NCI-H748 (cell line): ENCODE measurements around the gene SUSD6.
"Not testable (repeated sequence)": the region's sequence is repeated elsewhere in the genome, so short reads cannot be mapped to it uniquely, and the experiment has no call there.

Experiments
- DNase-seq: peaks from one replicate; lab custom pipeline; 2025; ENCODE audit not compliant: unreplicated experiment; lab: John Stamatoyannopoulos, UW

The SUSD6 gene

DNA sequence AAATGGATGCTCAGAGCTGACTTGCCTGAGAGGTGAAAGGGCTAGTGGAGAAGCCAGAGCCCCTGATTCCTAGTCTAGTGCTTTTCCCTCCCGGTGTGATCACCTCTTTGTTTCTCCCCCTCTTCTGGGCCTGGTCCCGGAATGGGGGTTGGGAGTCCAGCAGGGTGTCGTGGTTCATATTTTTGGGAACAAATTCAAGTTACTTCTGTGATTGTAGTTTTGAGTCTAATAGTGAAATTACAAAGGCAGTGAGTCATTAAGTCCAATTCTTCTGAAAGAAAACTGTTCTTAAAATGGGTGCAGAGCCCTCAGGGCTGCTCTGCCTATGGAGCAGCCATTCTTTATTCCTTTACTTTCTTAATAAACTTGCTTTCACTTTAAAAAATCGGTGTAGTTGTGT lies 7.6 kb downstream of the SUSD6 start:
- DNase-seq: no peak

- DNase-seq: no peak
These were observed 8.8 kb downstream of the SUSD6 start for GRCh38 chr14:69620211-69620611.

- no peak for DNase-seq
These were observed 9.6 kb downstream of the SUSD6 start for GRCh38 chr14:69620981-69621380.

DNA sequence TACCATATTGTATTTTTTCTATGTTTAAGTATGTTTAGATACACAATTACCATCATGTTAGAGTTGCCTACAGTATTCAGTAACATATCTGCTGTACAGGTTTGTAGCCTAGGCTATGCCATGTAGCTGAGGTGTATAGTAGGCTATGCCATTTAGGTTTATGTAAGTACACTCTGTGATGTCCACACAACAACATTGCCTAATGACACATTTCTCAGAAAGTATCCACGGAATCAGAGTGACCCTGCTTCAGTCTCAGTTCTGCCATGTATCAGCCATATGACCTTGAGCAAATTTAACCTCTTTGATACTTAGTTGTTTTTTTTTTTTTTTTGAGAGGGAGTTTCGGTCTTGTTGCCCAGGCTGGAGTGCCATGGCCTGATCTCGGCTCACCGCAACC lies 12.7 kb downstream of the SUSD6 start:
- no peak for DNase-seq

- no peak for DNase-seq
These were observed 14.1 kb downstream of the SUSD6 start for GRCh38 chr14:69625299-69626131.

DNA sequence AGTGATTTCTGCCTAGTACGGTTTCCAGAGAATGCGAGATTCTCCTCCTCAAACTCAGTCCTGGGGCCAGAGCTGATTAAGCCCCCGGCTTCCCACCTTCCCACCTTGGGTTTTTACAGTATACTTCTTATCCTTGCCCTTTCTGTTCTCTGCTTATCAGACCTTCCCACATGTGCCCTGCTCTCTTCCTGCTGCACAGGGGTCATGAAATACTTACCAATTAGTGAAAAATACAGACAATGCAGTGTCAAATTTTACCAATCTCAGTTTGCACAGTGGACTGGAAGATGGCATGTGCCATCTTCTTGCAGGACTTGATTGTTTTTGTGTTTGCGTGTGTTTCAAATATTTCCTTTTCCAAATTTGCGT lies 14.7 kb downstream of the SUSD6 start:
- DNase-seq: no peak

GRCh38 chr14:69629225-69630127 lies 18.1 kb downstream of the SUSD6 start:
- DNase-seq: peak; percentile 22

GRCh38 chr14:69630360-69630759 lies 19.0 kb downstream of the SUSD6 start:
- no peak for DNase-seq

GRCh38 chr14:69631509-69631908 lies 20.1 kb downstream of the SUSD6 start:
- no peak for DNase-seq

DNA sequence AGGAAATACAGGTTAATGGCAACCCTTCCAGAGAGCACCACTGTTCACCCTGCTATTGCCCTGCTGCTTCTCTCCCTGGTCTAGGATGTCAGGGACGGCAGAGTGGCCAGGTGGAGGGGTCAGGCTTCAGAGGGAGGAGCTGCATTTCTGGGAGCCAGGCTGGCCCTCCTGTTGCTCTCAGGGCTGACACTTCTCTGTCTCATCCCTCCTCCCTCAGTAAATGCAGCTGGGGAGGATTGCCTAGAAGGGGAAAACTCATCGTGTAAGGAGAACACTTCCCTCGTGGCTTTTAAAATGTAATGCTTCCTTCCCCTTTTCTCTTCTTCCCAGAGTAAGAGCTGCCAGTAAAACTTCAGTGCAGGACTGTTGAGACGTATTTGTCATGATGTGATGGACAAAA lies 20.8 kb downstream of the SUSD6 start:
- no peak for DNase-seq

GRCh38 chr14:69632593-69633151 lies 21.3 kb downstream of the SUSD6 start:
- no peak for DNase-seq

- no peak for DNase-seq
These were observed 21.8 kb downstream of the SUSD6 start for GRCh38 chr14:69633238-69633637.

DNA sequence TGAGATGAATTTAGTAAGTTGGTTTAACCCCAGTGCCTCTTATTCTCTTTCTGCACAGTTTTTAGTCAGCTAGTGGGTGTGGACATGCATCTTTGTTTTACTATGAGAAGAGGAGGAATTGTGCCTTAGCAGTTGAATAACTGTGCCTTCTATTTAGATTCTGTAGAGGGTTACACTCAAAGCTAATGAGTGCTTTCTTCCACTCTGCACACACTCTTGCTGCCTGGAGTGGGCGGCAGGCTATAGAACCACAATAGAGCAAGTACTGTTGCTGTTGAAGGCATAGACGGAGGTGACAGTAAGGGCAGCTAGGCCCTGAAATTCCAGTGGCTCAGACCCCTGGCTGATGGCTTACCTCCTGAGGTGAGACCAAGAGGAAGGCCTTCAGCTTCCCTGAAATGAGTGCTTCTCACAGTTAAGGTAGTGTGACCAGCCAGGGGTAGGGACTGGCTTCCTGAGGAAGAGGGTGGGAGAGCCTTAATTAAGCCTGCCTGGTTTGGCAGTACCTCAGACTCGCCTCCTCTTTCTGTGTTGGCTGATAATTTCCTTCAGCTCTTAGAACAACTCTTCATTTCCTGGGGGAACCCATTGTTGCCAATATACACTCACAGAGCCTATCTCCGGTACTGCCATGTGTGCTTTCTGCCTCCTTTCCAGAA lies 24.7 kb downstream of the SUSD6 start:
- no peak for DNase-seq

- DNase-seq: no peak
These were observed 25.5 kb downstream of the SUSD6 start for GRCh38 chr14:69636718-69637480.

DNA sequence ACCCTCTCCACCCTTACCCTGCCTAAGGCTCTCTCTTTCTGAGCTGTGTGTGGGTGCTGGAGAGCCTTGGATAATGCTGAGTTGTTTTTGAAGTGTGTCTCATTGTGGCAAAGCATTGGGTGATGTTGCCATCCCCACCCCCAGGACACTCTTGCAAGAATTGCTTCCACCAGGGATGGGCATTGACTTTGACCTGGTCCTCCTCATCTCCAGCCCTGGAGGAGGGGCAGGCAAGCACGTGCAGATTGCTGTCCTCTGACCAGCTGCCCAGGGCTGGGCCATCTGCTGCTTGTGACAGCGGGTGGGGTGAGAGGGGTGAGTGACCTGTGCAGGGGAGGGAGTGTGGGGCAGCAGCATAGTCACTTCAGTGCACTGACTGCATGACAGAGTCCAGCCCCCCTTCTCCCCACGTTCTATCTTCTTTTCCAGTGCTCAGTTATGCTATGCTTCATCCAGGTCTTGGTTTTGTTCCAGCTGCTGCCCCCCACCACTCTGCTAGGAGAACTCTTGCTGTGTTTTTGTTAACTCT lies 26.2 kb downstream of the SUSD6 start:
- peak; percentile 51 for DNase-seq

- no peak for DNase-seq
These were observed 29.5 kb downstream of the SUSD6 start for GRCh38 chr14:69640931-69641330.

DNA sequence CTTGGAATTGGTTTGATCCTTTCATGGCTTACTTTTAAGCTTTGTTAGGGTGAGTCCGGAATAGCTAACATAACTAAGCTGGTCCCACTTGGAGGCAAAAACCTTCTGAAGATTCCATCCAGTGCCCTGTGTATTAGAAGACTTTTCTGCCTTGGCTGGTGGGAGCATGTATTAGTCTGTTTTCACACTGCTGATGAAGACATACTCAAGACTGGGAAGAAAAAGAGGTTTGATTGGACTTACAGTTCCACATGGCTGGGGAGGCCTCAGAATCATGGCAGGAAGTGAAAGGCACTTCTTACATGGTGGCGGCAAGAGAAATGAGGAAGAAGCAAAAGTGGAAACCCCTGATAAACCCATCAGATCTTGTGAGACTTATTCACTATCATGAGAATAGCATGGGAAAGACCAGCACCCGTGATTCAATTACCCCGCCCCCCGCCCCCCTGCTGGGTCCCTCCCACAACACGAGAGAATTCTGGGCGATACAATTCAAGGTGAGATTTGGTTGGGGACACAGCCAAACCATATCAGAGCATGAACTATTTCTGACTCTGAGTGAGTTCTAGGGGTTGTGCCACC lies 30.9 kb downstream of the SUSD6 start:
- DNase-seq: not testable (repeated sequence)

DNA sequence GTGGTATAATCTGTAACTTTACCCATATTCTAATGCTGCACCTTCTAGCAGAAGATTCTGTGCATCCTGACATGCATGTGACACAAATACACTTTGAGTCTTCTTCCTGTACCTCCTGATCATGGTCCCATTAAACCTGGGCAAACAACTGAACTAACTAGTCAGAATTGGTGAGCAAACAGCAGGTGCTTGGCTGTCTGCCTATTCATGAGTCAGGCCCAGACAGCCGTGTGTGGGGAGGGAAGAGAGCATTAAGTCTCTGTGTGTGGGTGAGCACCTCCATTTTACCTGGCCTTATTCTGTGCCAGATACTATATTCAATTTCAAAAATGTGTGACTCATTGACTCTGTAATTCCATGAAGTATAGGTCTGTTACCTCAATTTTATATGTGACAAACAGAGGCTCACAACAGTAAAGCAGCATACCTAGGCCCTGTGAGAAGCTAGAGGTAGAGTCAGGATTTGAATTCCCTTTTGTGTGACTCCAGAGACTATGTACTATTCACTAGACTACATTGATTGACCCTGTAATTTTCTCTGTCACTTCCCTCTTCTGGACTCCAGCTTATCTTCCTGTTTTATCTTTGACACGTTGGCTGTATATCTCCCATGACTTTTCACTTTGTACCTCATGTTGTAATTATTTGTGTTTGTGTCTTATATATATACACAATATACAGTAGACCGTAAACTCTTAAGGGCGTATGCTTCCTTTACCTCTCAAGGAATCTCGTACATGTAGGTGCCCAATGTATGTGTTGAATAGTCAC lies 32.2 kb downstream of the SUSD6 start:
- peak; percentile 98 for DNase-seq

DNA sequence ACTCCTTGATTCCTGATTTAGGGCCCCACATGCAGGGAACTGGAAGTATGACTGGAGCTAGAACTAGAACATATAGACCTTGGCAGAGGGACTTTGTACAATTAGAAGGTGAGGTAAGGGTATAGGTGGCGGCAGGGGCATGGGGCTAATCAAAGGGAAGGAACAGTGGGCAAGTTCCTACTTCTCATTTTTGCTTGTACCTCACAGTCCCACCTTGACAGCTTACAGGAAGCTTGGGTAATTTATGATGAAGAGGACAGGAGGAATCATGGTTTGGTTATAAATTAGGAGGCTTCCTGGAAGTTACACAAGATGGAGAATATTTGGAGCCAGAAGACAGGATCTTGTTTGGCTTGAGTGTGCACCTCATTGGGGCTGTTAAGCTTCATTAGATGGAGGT lies 33.4 kb downstream of the SUSD6 start:
- no peak for DNase-seq
